HT-29 (cell line): Measurements from ENCODE around the gene ALDH1A3. TPM values are rescaled to one million over a fixed set of nuclear protein-coding genes. Genes with fewer than 3 reads are reported as not detected.

ENCODE experiments used
- DNase-seq: peaks from one replicate; pipeline ENCODE4 v3.0.0-alpha.2; 2015; ENCODE audit warnings: low spot score
- total RNA-seq: library from RNA; depleted of rRNA; stranded (reverse); fragments of >200 nt; shearing (Covaris generic); gene quantifications from 2 replicates; pipeline ENCODE4 v1.2.3, GENCODE V29; 2014

The ALDH1A3 gene
- total RNA-seq, 1 experiment from 2014 or later = 21.0 TPM

GRCh38 chr15:100881573-100882336, 2.1 kb downstream of the ALDH1A3 start:
- DNase-seq = no peak

GRCh38 chr15:100885116-100885515, 5.5 kb downstream of the ALDH1A3 start:
- no peak for DNase-seq

- DNase-seq = no peak
Measured at GRCh38 chr15:100885811-100886210, 6.2 kb downstream of the ALDH1A3 start.

GRCh38 chr15:100887211-100887913, 7.7 kb downstream of the ALDH1A3 start:
- no peak for DNase-seq

- DNase-seq = no peak
Measured at GRCh38 chr15:100889385-100890050, 9.9 kb downstream of the ALDH1A3 start.

- DNase-seq = no peak
Measured at GRCh38 chr15:100890051-100890720, 10.6 kb downstream of the ALDH1A3 start.

GRCh38 chr15:100890850-100891249, 11.2 kb downstream of the ALDH1A3 start:
- no peak for DNase-seq

- DNase-seq = no peak
Measured at GRCh38 chr15:100891307-100892012, 11.8 kb downstream of the ALDH1A3 start.

GRCh38 chr15:100892013-100892355, 12.4 kb downstream of the ALDH1A3 start:
- no peak for DNase-seq

GRCh38 chr15:100893261-100893963, 13.8 kb downstream of the ALDH1A3 start:
- DNase-seq = no peak

- no peak for DNase-seq
Measured at GRCh38 chr15:100893964-100894295, 14.3 kb downstream of the ALDH1A3 start.

- no peak for DNase-seq
Measured at GRCh38 chr15:100895721-100896120, 16.1 kb downstream of the ALDH1A3 start.

- DNase-seq = no peak
Measured at GRCh38 chr15:100897221-100898151, 17.9 kb downstream of the ALDH1A3 start.

GRCh38 chr15:100898152-100898490, 18.5 kb downstream of the ALDH1A3 start:
- DNase-seq = no peak

- no peak for DNase-seq
Measured at GRCh38 chr15:100898661-100899462, 19.2 kb downstream of the ALDH1A3 start.

- DNase-seq = no peak
Measured at GRCh38 chr15:100899601-100900000, 20.0 kb downstream of the ALDH1A3 start.

- no peak for DNase-seq
Measured at GRCh38 chr15:100900136-100900794, 20.6 kb downstream of the ALDH1A3 start.

GRCh38 chr15:100900795-100901169, 21.2 kb downstream of the ALDH1A3 start:
- no peak for DNase-seq

GRCh38 chr15:100901296-100901695, 21.7 kb downstream of the ALDH1A3 start:
- no peak for DNase-seq
